A549 (cell line): ENCODE data around the gene NEK7.

Source experiments
- CTCF ChIP-seq: fragments of >200 bp; sonication (Bioruptor Twin); formaldehyde crosslinking; IDR thresholded peaks from 3 replicates; pipeline ENCODE4 v1.5.1; 2016
- EP300 ChIP-seq, 2 experiments: fragments of >200 bp; sonication (Bioruptor Twin); formaldehyde crosslinking; IDR thresholded peaks; 2 replicates in 1 of 2; 3 replicates in 1 of 2; pipeline ENCODE4 v1.6.1; 2016 to 2017
- FOSL2 ChIP-seq, 2 experiments: fragments of 450-650 bp in 1 of 2; fragments of >200 bp in 1 of 2; sonication (Bioruptor Twin) in 1 of 2; formaldehyde crosslinking; IDR thresholded peaks; 2 replicates each; pipeline versions ENCODE4 v1.5.0 to v1.6.1; 2016 to 2020; ENCODE audit warnings: mild to moderate bottlenecking in 1 of 2, moderate library complexity in 1 of 2
- KDM1A ChIP-seq: fragments of 200-600 bp; sonication (generic); IDR thresholded peaks from 2 replicates; pipeline ENCODE4 v1.6.1; 2016; ENCODE audit warnings: low read depth, mild to moderate bottlenecking
- RFX5 ChIP-seq: fragments of 450-650 bp; IDR thresholded peaks from 2 replicates; pipeline ENCODE4 v1.7.1; 2014; ENCODE audit warnings: antibody characterized with exemption, mild to moderate bottlenecking, moderate library complexity
- SMC3 ChIP-seq: fragments of >200 bp; sonication (Bioruptor Twin); formaldehyde crosslinking; IDR thresholded peaks from 3 replicates; pipeline ENCODE4 v1.6.1; 2018; ENCODE audit warnings: inconsistent platforms

- TF ChIP-seq FOSL2 (IDR thresholded peaks at IDR 0.05) (no peak), FOSL2 (CRISPR knock-in tag; IDR thresholded peaks at IDR 0.05) (no peak), EP300 (IDR thresholded peaks at IDR 0.05) (no peak), CTCF (no peak), RFX5 (no peak), SMC3 (no peak), KDM1A (no peak)
Observed at GRCh38 chr1:198244772-198245171, 88.0 kb downstream of the NEK7 start.
